PC-9 (cell line): ENCODE data around the gene TRPM5. TPM values are rescaled to one million over a fixed set of nuclear protein-coding genes. Genes with fewer than 3 reads are reported as not detected.

ENCODE experiments used
- BruUV-seq: library from RNA; stranded (reverse); fragments of 400-500 nt; replicated peaks from 2 replicates; lab custom pipeline; 2021; lab: Mats Ljungman, UMichigan
- CTCF ChIA-PET: fragments of 300-600 bp; sonication (Branson Sonifier 250); formaldehyde crosslinking; loops from one replicate; lab custom pipeline; 2022; ENCODE audit warnings: antibody characterized with exemption; lab: Charles Lee
- POLR2A ChIA-PET: fragments of 300-600 bp; sonication (Branson Sonifier 250); formaldehyde crosslinking; loops from one replicate; lab custom pipeline; 2022; ENCODE audit warnings: antibody characterized with exemption; ENCODE audit not compliant: unreplicated experiment; lab: Charles Lee
- DNase-seq, 2 experiments: peaks; one replicate each; pipeline versions ENCODE4 v3.0.0 to v3.0.0-alpha.2; 2015 to 2022; ENCODE audit warnings: mixed read lengths in 1 of 2
- H2AFZ ChIP-seq: fragments of 200-600 bp; sonication (generic); 2 replicates; pipeline ENCODE4 v1.8.1; 2017; ENCODE audit warnings: antibody characterized with exemption
- H3F3A ChIP-seq: fragments of 200-600 bp; sonication (generic); 2 replicates; pipeline ENCODE4 v1.8.1; 2017; ENCODE audit warnings: antibody characterized with exemption, mild to moderate bottlenecking, low read depth; ENCODE audit not compliant: insufficient read depth
- H3K27ac ChIP-seq: fragments of 200-600 bp; sonication (generic); 2 replicates; pipeline ENCODE4 v1.6.1; 2016; ENCODE audit warnings: mixed run types
- H3K27me3 ChIP-seq: fragments of 200-600 bp; sonication (generic); 2 replicates; pipeline ENCODE4 v1.6.1; 2016; ENCODE audit warnings: low read depth, mixed run types; ENCODE audit not compliant: insufficient read depth
- H3K36me3 ChIP-seq: fragments of 200-600 bp; sonication (generic); 2 replicates; pipeline ENCODE4 v1.6.1; 2016; ENCODE audit warnings: low read depth, mixed run types
- H3K4me1 ChIP-seq: fragments of 200-600 bp; sonication (generic); replicated peaks from 2 replicates; pipeline ENCODE4 v1.6.1; 2016; ENCODE audit warnings: mixed run types; ENCODE audit not compliant: insufficient read depth
- H3K4me2 ChIP-seq: fragments of 200-600 bp; sonication (generic); 2 replicates; pipeline ENCODE4 v1.6.1; 2017; ENCODE audit warnings: mixed run types
- H3K4me3 ChIP-seq: fragments of 200-600 bp; sonication (generic); 2 replicates; pipeline ENCODE4 v1.6.1; 2016; ENCODE audit warnings: mixed run types
- H3K79me2 ChIP-seq: fragments of 200-600 bp; sonication (generic); 2 replicates; pipeline ENCODE4 v1.6.1; 2017; ENCODE audit warnings: low read depth, mixed run types
- H3K9me2 ChIP-seq: fragments of 200-600 bp; sonication (generic); 2 replicates; pipeline ENCODE4 v1.8.1; 2017; ENCODE audit warnings: mild to moderate bottlenecking; ENCODE audit not compliant: insufficient read depth
- H3K9me3 ChIP-seq: fragments of 200-600 bp; sonication (generic); 2 replicates; pipeline ENCODE4 v1.8.1; 2016; ENCODE audit warnings: low read depth; ENCODE audit not compliant: insufficient read depth
- H4K20me1 ChIP-seq: fragments of 200-600 bp; sonication (generic); 2 replicates; pipeline ENCODE4 v1.8.1; 2017; ENCODE audit not compliant: insufficient read depth
- EZH2 ChIP-seq: fragments of 200-600 bp; sonication (generic); IDR thresholded peaks from 2 replicates; pipeline ENCODE4 v1.8.0; 2017; ENCODE audit warnings: antibody characterized with exemption, low read depth
- intact Hi-C: fragments of 100-400 bp; cut with micrococcal nuclease; formaldehyde crosslinking; loops from one replicate; pipeline ENCODE4 v1.10.0; 2022; ENCODE audit not compliant: unreplicated experiment
- total RNA-seq: library from RNA; stranded (reverse); gene quantifications from 2 replicates; pipeline ENCODE4 v1.2.3, GENCODE V29; 2021
- TF ChIP-seq, protein P1 (sequence below): fragments of 200-600 bp; sonication (generic); conservative IDR thresholded peaks from 2 replicates; pipeline ENCODE4 v1.6.1; 2017; ENCODE audit warnings: mixed run types, antibody characterized with exemption, mild to moderate bottlenecking, moderate library complexity

TRPM5 gene
- total RNA-seq, 1 experiment from 2014 or later = not detected

DNA sequence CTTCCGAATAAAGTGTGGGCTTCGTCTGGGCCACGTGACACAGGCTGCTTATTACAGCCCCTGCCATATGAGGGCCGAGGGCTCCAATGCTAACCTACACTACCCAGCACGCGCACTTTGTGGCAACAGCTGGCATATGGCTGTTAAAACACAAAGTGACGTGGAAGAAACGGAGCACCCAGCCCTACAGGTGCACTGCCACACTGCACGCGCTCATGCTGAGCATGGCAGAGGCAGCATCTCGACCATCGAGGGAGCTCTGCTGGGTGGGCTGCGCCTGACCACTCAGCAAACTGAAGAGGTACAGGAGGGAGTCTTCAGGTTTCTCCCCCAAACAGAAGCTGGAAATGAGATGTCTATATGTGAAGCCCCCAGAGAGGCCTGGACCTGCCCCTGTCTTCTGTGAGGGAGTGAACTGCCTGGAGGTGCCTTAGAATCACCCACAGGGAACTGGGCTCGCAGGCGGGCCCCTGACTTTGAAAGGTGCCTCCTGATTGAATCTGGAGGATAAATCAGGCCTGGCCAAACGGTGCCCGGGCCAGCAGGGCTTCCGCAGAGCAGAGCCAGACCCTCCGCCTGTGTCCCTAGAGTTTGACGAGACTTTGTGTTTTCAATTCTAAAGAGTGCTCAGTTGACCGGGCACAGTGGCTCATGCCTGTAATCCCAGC, 25.5 kb downstream of the TRPM5 start:
- Histone ChIP-seq H4K20me1 (no peaks in the 10 kb centered on the region), H3K27ac (no peak overlapping the region), H3K79me2 (no peaks in the 10 kb centered on the region), H3K9me3 (no peaks in the 10 kb centered on the region), H2AFZ (no peak overlapping the region), H3K9me2 (no peaks in the 10 kb centered on the region), H3K27me3 (peaks cover 6% of the 10 kb centered on the region; the same call in 1 of the 2 replicates), H3K4me2 (no peak overlapping the region), H3F3A (no peaks in the 10 kb centered on the region), H3K36me3 (no peaks in the 10 kb centered on the region), H3K4me1 (no peaks in the 10 kb centered on the region), H3K4me3 (no peak overlapping the region)
- intact Hi-C loops = loop anchor here (1.0 to 5.0 kb wide), 3 partner anchors 114 to 252 kb away; no protein-coding TSS in a partner anchor
- DNase-seq = no peak
- ChIA-PET POLR2A (no interaction called here), CTCF (interaction anchor here (1.2 to 2.8 kb wide), 2 partner anchors 113 to 121 kb away, joined by 4 to 29 read pairs; no protein-coding TSS in a partner anchor)
- TF ChIP-seq, protein P1, sequence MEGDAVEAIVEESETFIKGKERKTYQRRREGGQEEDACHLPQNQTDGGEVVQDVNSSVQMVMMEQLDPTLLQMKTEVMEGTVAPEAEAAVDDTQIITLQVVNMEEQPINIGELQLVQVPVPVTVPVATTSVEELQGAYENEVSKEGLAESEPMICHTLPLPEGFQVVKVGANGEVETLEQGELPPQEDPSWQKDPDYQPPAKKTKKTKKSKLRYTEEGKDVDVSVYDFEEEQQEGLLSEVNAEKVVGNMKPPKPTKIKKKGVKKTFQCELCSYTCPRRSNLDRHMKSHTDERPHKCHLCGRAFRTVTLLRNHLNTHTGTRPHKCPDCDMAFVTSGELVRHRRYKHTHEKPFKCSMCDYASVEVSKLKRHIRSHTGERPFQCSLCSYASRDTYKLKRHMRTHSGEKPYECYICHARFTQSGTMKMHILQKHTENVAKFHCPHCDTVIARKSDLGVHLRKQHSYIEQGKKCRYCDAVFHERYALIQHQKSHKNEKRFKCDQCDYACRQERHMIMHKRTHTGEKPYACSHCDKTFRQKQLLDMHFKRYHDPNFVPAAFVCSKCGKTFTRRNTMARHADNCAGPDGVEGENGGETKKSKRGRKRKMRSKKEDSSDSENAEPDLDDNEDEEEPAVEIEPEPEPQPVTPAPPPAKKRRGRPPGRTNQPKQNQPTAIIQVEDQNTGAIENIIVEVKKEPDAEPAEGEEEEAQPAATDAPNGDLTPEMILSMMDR = no peak
- TF ChIP-seq EZH2 = no peak
- BruUV-seq = no TSS peak

DNA sequence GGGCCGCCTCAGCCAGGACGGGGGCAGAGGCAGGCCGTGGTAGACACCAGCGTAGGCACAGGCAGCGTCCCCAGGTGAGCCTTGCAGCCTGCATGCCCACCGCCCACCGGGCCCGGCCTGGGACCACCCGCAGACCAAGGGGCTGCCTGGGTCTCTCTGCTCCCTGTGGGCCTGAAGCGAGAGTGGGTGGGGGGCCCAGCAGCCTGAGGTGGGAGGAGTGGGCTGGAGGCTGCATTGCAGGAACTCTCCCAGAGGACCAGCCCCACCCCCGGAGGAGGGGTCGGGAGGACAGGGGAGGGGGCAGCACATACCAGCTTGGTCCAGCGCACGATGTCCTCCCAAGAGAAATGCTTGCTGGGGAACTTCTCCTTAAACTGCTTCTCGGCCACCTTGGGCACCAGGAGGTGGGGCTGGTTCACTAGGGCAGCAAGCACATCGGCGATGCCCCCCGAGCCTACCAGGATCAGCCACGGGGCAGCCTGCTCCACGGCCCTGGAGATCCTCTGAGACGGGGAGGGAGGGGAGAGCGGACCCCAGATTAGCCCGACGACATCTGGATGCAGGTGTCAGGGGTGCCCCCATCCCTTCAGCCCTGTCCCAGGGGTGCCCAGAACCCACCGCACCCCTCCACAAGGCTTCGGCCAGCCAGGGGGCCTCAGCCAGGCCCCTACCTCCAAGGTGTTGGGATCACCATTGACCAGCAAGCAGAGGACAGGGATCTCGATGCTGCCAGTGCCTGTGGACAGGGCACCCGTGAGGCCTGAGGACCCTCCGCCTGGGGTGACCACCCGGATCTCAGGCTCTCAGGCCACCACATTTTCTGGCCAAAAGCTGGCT, 26.2 kb downstream of the TRPM5 start:
- no peak overlapping the region for H3K4me3 ChIP-seq
- no peak overlapping the region for H3K27ac ChIP-seq
- no TSS peak for BruUV-seq
- intact Hi-C loops = loop anchor here (5.0 kb wide), 1 partner anchor 251 kb away; no protein-coding TSS in a partner anchor
- ChIA-PET CTCF (no interaction called here), POLR2A (no interaction called here)
- TF ChIP-seq, protein P1 = no peak
- TF ChIP-seq EZH2 = no peak
- DNase-seq = no peak
- H3K4me1 ChIP-seq = no peaks in the 10 kb centered on the region
- no peaks in the 10 kb centered on the region for H3F3A ChIP-seq
- no peak overlapping the region for H2AFZ ChIP-seq
- no peaks in the 10 kb centered on the region for H4K20me1 ChIP-seq
- no peaks in the 10 kb centered on the region for H3K9me3 ChIP-seq
- H3K27me3 ChIP-seq = no peaks in the 10 kb centered on the region
- H3K79me2 ChIP-seq = no peaks in the 10 kb centered on the region
- H3K4me2 ChIP-seq = no peak overlapping the region
- no peaks in the 10 kb centered on the region for H3K36me3 ChIP-seq
- H3K9me2 ChIP-seq = no peaks in the 10 kb centered on the region

DNA sequence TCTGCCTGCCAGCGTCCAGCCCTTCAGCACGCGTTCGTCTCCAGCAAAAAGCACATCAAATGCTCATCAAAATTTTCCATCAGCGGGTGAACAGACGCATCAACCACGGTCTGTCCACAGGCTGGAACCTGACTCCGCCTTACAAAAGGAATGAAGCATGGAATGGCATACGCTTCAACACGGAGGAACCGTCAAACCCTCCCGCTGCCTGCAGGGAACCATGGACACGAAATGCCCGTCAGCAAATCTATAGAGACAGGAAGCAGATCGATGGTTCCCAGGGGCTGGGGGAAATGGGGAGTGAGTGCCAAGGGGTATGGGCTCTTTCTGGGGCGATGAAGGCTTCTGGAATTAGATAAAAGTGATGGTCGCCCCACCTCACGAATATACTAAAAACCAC, 27.5 kb downstream of the TRPM5 start:
- Histone ChIP-seq H3K4me2 (no peak overlapping the region), H3K4me1 (no peaks in the 10 kb centered on the region), H3K9me2 (no peaks in the 10 kb centered on the region), H3K27ac (no peak overlapping the region), H3K27me3 (no peaks in the 10 kb centered on the region), H3F3A (no peaks in the 10 kb centered on the region), H4K20me1 (no peaks in the 10 kb centered on the region), H3K4me3 (no peak overlapping the region), H3K9me3 (no peaks in the 10 kb centered on the region), H3K79me2 (no peaks in the 10 kb centered on the region), H3K36me3 (no peaks in the 10 kb centered on the region), H2AFZ (no peak overlapping the region)
- ChIA-PET POLR2A (no interaction called here), CTCF (no interaction called here)
- BruUV-seq = no TSS peak
- intact Hi-C loops = loop anchor here (5.0 kb wide), 1 partner anchor 249 kb away; no protein-coding TSS in a partner anchor
- no peak for TF ChIP-seq EZH2
- TF ChIP-seq, protein P1 = no peak
- DNase-seq = no peak
